ENCODE measurements around the gene DCP1B. TPM values are rescaled to one million over a fixed set of nuclear protein-coding genes. Genes with fewer than 3 reads are reported as not detected.
A peak's percentile ranks its signal among the peaks of the same experiment; 100 is the strongest.

Gene DCP1B
- total and polyA plus RNA-seq, 12 donors = 1.1 to 4.9 (median 2.0) TPM

DNA sequence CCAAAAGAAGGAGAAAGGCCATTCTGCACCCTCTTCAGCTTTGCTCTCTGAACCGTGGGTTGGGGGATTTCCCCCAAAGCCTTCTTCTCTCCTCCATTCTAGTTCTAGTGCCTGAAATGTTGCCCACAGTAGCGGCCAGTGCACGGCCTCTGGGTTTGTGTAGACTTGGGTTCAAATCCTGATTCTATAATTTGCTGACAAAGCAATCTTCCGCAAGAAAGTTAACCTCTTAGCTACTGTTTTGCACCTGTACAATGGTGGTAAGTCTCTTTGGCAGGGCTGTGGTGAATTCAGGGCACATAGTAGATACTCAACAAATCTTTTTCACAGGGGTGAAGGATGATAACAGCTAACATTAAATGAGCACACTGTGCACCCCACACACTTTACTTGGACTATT lies 42.7 kb upstream of the DCP1B start:
- Histone ChIP-seq H3K4me1 (peaks cover 0 to 36% (median 11%) of the 10 kb centered on the region in 9 donors), H3K36me3 (peaks cover 0 to 14% (median 0%) of the 10 kb centered on the region in 9 donors), H3K9me3 (no peaks in the 10 kb centered on the region), H3K4me3 (no peak overlapping the region), H3K27me3 (peaks cover 0 to 28% (median 0%) of the 10 kb centered on the region in 7 donors), H3K27ac (no peak overlapping the region)
- DNase-seq (no peak), ATAC-seq (no peak)
- 88 to 91% methylated on average over 4 of the region's 4 CpGs for WGBS, 2 donors
- intact Hi-C loops (cut with DNase I) = no loop called here
- TF ChIP-seq, protein P1, sequence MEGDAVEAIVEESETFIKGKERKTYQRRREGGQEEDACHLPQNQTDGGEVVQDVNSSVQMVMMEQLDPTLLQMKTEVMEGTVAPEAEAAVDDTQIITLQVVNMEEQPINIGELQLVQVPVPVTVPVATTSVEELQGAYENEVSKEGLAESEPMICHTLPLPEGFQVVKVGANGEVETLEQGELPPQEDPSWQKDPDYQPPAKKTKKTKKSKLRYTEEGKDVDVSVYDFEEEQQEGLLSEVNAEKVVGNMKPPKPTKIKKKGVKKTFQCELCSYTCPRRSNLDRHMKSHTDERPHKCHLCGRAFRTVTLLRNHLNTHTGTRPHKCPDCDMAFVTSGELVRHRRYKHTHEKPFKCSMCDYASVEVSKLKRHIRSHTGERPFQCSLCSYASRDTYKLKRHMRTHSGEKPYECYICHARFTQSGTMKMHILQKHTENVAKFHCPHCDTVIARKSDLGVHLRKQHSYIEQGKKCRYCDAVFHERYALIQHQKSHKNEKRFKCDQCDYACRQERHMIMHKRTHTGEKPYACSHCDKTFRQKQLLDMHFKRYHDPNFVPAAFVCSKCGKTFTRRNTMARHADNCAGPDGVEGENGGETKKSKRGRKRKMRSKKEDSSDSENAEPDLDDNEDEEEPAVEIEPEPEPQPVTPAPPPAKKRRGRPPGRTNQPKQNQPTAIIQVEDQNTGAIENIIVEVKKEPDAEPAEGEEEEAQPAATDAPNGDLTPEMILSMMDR (IDR thresholded peaks at IDR 0.05) = no peak

DNA sequence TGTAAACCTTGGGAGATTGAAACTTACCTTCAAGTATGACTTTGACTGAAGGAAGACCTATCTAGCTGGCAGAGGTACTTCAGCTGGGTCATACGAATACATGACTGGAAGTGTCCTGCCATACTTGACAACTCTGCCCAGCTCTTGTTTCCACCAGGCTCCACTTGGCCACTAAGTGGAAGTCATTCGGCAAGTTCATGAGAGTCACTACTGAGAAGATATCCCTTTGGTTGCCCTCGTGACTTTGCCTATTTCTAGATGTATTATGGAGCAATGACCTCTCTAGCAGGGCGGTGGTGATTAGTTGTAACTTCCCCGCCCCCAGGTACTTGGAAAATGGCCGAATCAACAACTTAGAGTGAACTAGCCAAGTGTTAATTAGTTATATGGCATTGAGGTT lies 39.9 kb upstream of the DCP1B start:
- Histone ChIP-seq H3K27ac (peak overlapping the region in 2 of 10 donors; percentile 15 to 21), H3K9me3 (no peaks in the 10 kb centered on the region), H3K4me1 (peaks cover 0 to 24% (median 0%) of the 10 kb centered on the region in 9 donors), H3K27me3 (peaks cover 0 to 2% (median 0%) of the 10 kb centered on the region in 7 donors), H3K4me3 (no peak overlapping the region), H3K36me3 (peaks cover 0 to 7% (median 0%) of the 10 kb centered on the region in 9 donors)
- TF ChIP-seq, protein P1 (IDR thresholded peaks at IDR 0.05) = no peak
- peak; percentile 32 to 72 (median 56) for ATAC-seq
- no peak for DNase-seq
- intact Hi-C loops (cut with DNase I) = no loop called here
- 60 to 69% methylated on average over 6 of the region's 6 CpGs for WGBS, 2 donors

DNA sequence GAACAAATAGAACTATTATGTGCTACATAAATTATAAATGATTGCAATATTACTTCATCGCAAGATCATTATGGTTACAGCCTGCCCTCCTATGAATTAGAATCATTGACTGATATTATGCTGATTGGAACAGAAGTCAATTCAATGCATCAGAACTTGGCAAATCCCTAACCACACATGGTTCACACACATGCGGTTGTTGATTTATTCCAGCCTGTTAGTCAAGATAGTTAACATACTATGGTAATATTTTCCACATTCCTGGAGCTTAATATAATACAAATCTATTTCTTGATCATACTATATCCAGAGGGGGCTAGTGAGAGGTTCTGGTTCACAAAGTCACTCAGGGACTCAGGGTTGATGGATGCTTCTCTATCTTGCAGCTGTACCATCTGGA lies 38.8 kb upstream of the DCP1B start:
- TF ChIP-seq, protein P1 (IDR thresholded peaks at IDR 0.05) = no peak
- Histone ChIP-seq H3K4me1 (peaks cover 0 to 34% (median 7%) of the 10 kb centered on the region in 9 donors), H3K27me3 (peaks cover 0 to 13% (median 0%) of the 10 kb centered on the region in 7 donors), H3K4me3 (no peak overlapping the region), H3K9me3 (no peaks in the 10 kb centered on the region), H3K36me3 (peaks cover 0 to 7% (median 0%) of the 10 kb centered on the region in 9 donors), H3K27ac (no peak overlapping the region)
- no peak for ATAC-seq
- 94 to 96% methylated on average over 2 of the region's 2 CpGs for WGBS, 2 donors
- DNase-seq = no peak
- intact Hi-C loops (cut with DNase I) = no loop called here

DNA sequence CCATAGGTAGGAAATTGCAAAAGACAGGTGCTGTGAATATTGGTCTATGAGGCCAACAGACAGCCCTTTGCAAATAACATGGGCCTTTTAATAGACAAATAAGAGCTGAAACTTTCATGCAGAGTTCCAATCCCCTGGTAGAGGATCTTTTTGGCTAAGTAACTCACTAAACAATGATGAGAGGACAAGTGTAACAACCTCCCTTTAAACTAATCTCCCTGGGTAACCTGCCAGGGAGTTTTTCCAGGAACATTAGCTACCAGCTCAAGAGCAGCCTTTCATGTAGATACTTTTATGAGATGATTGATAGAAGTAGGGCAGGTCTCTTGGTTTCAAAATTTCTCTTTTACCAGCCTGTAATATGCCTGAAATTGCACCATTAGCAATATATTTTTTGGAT lies 34.8 kb upstream of the DCP1B start:
- no peaks in the 10 kb centered on the region for H3K9me3 ChIP-seq
- ATAC-seq (peak in 5 of 8 donors; percentile 25 to 66 (median 43)), DNase-seq (no peak)
- peaks cover 0 to 36% (median 0%) of the 10 kb centered on the region in 7 donors for H3K27me3 ChIP-seq
- H3K4me3 ChIP-seq = no peak overlapping the region
- intact Hi-C loops (cut with DNase I) = loop anchor here in 8 of 10 donors (2.0 to 10.0 kb wide), 8 partner anchors 54 to 543 kb away; no protein-coding TSS in a partner anchor
- TF ChIP-seq, protein P1 (IDR thresholded peaks at IDR 0.05) = no peak
- H3K4me1 ChIP-seq = peaks cover 7 to 53% (median 36%) of the 10 kb centered on the region in 9 donors
- H3K27ac ChIP-seq = peak overlapping the region in 6 of 10 donors; percentile 29 to 56 (median 40)
- H3K36me3 ChIP-seq = no peaks in the 10 kb centered on the region

Measured in heart right ventricle (tissue), 16 donors.